Astrocyte of the spinal cord (primary cell): ENCODE measurements around the gene PI16.

Experiments
- DNase-seq: peaks from one replicate; pipeline ENCODE4 v3.0.0; 2011; ENCODE audit warnings: low read depth, low spot score
- H3K4me3 ChIP-seq: 2 replicates; pipeline ENCODE4 v1.5.1; 2011; ENCODE audit warnings: low read depth, mild to moderate bottlenecking, low read length, moderate library complexity
- in situ Hi-C: cut with HindIII; loops from 2 replicates; pipeline ENCODE4 v1.10.0; 2017; ENCODE audit warnings: low sequenced_read_pairs
- TF ChIP-seq, protein P1 (sequence below): IDR thresholded peaks from 2 replicates; pipeline ENCODE4 v1.5.1; 2012; ENCODE audit warnings: low read depth, mild to moderate bottlenecking, low read length, inconsistent platforms

The PI16 gene

DNA sequence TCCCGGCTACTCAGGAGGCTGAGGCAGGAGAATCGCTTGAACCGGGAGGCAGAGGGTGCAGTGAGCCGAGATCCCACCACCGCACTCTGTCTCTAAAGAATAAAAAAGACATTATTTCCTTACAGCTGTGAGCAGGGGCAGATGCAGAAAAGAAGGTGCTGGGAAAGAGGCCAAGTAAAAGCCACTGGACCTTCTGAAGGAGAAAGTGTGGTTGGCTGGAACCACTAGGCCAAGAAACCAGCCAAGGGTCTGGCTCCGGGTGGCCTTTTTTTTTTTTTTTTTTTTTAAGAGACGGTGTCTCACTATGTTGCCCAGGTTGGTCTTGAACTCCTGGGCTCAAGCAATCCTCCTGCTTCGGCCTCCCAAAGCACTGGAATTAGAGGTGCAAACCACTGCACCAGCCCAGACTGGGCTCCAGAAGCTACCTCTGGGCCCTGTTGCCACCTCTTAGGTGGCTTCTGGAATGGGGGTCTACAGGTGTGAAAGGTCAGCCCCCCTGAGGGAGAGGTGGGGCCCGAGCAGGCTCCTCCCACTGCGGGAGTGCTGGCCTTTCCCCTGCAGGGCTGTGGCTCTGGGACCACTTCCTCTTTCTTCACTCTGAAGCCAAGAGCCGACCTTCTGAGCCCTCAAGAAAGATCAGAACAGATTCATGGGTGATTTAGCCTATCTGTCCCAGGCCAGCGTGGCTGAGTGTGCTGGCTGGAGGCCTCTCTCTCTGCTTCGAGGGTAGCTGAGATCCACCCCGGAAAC is 50.7 kb downstream of the PI16 start, which contains the start of gene FGD2:
Gene FGD2, plus strand, starts transcription at position 595 of the 750 bp plus-strand sequence. CDS start 163 bp downstream, outside the sequence.
- TF ChIP-seq, protein P1, sequence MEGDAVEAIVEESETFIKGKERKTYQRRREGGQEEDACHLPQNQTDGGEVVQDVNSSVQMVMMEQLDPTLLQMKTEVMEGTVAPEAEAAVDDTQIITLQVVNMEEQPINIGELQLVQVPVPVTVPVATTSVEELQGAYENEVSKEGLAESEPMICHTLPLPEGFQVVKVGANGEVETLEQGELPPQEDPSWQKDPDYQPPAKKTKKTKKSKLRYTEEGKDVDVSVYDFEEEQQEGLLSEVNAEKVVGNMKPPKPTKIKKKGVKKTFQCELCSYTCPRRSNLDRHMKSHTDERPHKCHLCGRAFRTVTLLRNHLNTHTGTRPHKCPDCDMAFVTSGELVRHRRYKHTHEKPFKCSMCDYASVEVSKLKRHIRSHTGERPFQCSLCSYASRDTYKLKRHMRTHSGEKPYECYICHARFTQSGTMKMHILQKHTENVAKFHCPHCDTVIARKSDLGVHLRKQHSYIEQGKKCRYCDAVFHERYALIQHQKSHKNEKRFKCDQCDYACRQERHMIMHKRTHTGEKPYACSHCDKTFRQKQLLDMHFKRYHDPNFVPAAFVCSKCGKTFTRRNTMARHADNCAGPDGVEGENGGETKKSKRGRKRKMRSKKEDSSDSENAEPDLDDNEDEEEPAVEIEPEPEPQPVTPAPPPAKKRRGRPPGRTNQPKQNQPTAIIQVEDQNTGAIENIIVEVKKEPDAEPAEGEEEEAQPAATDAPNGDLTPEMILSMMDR: no peak
- in situ Hi-C loops: no loop called here
- H3K4me3 ChIP-seq: no peak within 1 kb of the TSS
- no peak for DNase-seq

- no peak for DNase-seq
- in situ Hi-C loops: no loop called here
- no peak overlapping the region for H3K4me3 ChIP-seq
- TF ChIP-seq, protein P1: no peak
Measured at GRCh38 chr6:37005827-37006567, 51.5 kb downstream of the PI16 start.

GRCh38 chr6:37006793-37007339 is 52.3 kb downstream of the PI16 start:
- H3K4me3 ChIP-seq: no peak overlapping the region
- TF ChIP-seq, protein P1: no peak
- DNase-seq: no peak
- in situ Hi-C loops: no loop called here

DNA sequence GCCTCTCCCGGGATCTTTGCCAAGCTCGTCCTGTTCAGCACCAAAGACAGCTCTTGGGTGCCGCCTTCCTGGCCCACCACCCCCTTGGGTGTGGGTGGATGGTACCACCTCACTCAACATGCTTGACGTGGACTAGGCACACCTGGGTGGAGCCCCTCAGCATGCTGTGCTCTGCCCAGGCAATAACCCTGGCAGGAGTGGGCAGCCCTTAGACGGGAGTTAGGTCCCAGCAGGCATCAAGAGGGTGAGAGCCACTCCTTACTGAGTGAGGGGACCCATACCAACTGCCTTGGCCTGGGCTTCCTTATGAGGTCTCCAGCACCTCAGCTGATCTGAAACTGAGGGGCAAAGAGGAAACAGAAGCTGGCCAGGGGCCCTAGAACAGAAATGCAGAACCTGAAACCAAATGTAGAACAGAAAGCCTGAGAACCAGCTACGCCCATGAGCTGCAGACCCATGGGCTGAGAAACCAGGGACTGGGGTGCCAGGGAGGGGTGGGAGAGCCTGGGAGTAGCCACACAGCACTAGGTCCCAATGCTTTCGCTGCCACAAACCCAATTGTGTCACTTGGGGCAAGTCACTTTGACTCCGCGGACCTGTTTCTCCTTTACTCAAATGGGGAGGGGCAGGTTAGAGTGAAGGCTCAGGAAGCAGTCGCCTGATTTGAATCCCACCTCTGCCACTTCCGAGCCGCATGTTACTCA is 53.0 kb downstream of the PI16 start:
- TF ChIP-seq, protein P1: no peak
- no peak for DNase-seq
- in situ Hi-C loops: no loop called here
- no peak overlapping the region for H3K4me3 ChIP-seq

DNA sequence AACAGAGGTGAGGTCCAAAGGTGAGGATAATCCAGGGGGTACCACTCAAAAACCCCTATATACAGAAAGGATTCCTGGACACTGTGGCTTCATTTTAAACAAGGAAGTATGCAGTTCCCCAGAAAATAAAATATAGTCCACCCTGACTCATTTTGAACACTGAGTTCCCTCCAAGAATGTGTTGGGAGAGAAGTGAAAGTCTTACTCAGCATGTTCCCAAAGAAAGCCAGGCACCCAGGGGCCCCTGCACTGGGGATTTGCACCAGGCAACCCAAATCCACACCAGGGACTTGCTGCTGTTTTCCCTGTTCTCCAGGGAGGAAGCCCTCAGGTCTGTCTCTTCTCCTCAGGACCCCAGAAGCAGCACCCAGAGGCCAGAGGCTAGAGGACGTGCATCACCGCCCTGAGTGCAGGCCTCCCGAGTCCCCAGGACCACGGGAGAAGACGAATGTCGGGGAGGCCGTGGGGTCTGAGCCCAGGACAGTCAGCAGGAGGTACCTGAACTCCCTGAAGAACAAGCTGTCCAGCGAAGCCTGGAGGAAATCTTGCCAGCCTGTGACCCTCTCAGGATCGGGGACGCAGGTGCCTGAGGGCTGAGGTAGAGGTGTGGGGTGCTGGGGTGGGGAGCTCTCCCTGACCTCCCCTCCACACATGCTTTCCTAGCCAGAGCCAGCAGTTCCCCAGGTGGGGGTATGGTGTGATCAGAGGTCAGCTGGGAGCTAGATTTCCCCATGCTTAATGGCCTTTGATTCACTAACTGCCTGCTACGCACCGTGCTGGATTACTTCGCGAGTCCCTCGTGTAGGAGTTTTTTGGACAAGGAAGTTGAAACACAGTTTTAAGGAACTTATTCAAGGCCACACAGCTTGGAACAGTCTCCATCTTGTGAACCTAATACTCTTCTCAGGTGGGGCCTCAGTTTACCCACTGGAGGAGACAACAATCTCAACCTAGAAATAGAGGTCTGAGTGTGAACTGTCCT is 54.2 kb downstream of the PI16 start:
- H3K4me3 ChIP-seq: no peak overlapping the region
- DNase-seq: no peak
- in situ Hi-C loops: no loop called here

More for the DNA sequence above, 54.2 kb downstream of the PI16 start:
- TF ChIP-seq, protein P1: no peak
